Chondrocyte (in vitro differentiated cells): ENCODE measurements around the gene PPHLN1. TPM values are rescaled to one million over a fixed set of nuclear protein-coding genes. Genes with fewer than 3 reads are reported as not detected.

Experiments
- DNase-seq: peaks from one replicate; pipeline ENCODE4 v3.0.0; 2021; ENCODE audit warnings: mixed read lengths, low spot score
- H3K27ac Mint-ChIP-seq: one replicate; pipeline ENCODE4 v1.8.0; 2021; ENCODE audit warnings: mild to moderate bottlenecking, moderate library complexity, mixed read lengths; ENCODE audit not compliant: unreplicated experiment
- H3K27me3 Mint-ChIP-seq: 2 replicates; pipeline ENCODE4 v1.8.0; 2021; ENCODE audit warnings: low read depth, mixed read lengths
- H3K36me3 Mint-ChIP-seq: 2 replicates; pipeline ENCODE4 v1.8.0; 2021; ENCODE audit warnings: low read depth, mixed read lengths
- H3K4me1 Mint-ChIP-seq: 2 replicates; pipeline ENCODE4 v1.8.0; 2021; ENCODE audit warnings: low read depth, mild to moderate bottlenecking, mixed read lengths
- H3K4me3 Mint-ChIP-seq: one replicate; pipeline ENCODE4 v1.8.0; 2021; ENCODE audit warnings: mild to moderate bottlenecking, moderate library complexity, mixed read lengths; ENCODE audit not compliant: unreplicated experiment
- H3K9me3 Mint-ChIP-seq: 2 replicates; pipeline ENCODE4 v1.8.0; 2021; ENCODE audit warnings: low read depth, mixed read lengths
- total RNA-seq: library from RNA; stranded (reverse); gene quantifications from 3 replicates; pipeline ENCODE4 v1.2.1, GENCODE V29; 2021
- TF ChIP-seq, protein P1 (sequence below): fragments of 200-600 bp; sonication (generic); IDR thresholded peaks from 2 replicates; pipeline ENCODE4 v1.5.0; 2021; ENCODE audit warnings: antibody characterized with exemption, mild to moderate bottlenecking, moderate library complexity

Gene PPHLN1
- total RNA-seq, 1 donor from 2014 or later, result 49.7 TPM

DNA sequence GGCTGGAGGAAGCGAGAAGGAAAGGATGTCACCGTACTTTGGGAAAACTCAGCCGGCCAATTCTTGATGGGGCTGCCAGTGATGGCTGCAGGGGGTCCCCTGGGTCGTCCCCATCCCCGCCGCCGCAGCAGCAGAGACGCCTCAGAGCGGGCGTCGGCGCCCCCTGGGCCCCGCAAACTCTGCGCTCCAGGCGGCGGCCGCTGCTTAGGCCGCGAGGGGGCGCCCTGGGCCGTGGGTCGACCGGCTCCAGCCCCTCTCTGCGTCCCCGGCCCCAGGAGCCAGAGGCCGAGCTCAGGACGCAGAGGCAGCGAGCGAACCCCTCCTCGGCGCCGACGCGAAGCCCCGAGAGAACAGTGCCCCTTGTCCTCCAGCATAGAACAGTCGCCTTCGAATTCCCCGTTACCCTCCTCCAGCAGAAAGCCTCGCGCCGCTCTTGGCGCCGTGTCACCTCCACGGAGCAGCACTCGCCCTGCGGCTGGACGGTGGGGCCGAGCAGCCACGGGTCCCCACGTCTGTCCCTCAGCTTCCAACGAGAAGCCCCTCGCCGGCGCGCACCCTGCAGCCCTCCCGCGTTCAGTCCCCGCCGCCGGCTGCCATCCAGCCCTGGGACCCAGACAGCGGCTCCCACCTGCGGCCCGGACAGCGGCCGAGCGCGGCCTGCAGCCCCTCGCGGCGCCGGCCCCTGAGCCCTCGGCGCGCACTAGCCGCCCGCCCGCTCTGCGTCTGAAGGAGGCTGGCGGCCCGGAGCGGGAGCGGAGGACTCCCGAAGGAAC lies 157.0 kb downstream of the PPHLN1 start:
- H3K27ac Mint-ChIP-seq, result peak overlapping the region; percentile 96
- no peaks in the 10 kb centered on the region for H3K36me3 Mint-ChIP-seq
- H3K9me3 Mint-ChIP-seq, result no peaks in the 10 kb centered on the region
- peaks cover 39% of the 10 kb centered on the region for H3K4me1 Mint-ChIP-seq
- DNase-seq, result peak; percentile 89
- peak overlapping the region; percentile 88 for H3K4me3 Mint-ChIP-seq
- TF ChIP-seq, protein P1, sequence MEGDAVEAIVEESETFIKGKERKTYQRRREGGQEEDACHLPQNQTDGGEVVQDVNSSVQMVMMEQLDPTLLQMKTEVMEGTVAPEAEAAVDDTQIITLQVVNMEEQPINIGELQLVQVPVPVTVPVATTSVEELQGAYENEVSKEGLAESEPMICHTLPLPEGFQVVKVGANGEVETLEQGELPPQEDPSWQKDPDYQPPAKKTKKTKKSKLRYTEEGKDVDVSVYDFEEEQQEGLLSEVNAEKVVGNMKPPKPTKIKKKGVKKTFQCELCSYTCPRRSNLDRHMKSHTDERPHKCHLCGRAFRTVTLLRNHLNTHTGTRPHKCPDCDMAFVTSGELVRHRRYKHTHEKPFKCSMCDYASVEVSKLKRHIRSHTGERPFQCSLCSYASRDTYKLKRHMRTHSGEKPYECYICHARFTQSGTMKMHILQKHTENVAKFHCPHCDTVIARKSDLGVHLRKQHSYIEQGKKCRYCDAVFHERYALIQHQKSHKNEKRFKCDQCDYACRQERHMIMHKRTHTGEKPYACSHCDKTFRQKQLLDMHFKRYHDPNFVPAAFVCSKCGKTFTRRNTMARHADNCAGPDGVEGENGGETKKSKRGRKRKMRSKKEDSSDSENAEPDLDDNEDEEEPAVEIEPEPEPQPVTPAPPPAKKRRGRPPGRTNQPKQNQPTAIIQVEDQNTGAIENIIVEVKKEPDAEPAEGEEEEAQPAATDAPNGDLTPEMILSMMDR, result peak; percentile 100
- H3K27me3 Mint-ChIP-seq, result no peaks in the 10 kb centered on the region

DNA sequence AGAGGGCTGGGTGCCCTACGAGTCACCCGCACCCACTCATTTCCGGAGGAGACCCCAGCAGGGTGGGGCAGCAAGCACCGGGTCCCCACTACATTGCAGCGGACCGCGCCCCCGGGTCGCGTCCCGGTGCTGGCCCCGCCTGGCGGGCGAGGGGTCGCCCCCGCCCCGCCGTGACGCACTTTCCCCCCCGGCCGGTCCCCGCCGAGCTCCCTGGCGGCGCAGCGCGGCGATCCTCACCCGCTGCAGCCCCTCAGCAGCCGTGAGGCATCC lies 157.5 kb downstream of the PPHLN1 start:
- H3K27ac Mint-ChIP-seq, result peak overlapping the region; percentile 92
- peak; percentile 74 for DNase-seq

GRCh38 chr12:42484996-42485395 lies 159.0 kb downstream of the PPHLN1 start:
- DNase-seq, result no peak
- TF ChIP-seq, protein P1, result no peak
- no peaks in the 10 kb centered on the region for H3K9me3 Mint-ChIP-seq
- H3K27me3 Mint-ChIP-seq, result no peaks in the 10 kb centered on the region
- H3K4me3 Mint-ChIP-seq, result no peak overlapping the region
- peaks cover 4% of the 10 kb centered on the region for H3K36me3 Mint-ChIP-seq
- H3K4me1 Mint-ChIP-seq, result peaks cover 34% of the 10 kb centered on the region
- H3K27ac Mint-ChIP-seq, result no peak overlapping the region

More for the DNA sequence above, 157.5 kb downstream of the PPHLN1 start:
- no peaks in the 10 kb centered on the region for H3K27me3 Mint-ChIP-seq
- peaks cover 33% of the 10 kb centered on the region for H3K4me1 Mint-ChIP-seq
- peak overlapping the region; percentile 94 for H3K4me3 Mint-ChIP-seq
- H3K9me3 Mint-ChIP-seq, result no peaks in the 10 kb centered on the region
- TF ChIP-seq, protein P1, result no peak
- peaks cover 2% of the 10 kb centered on the region for H3K36me3 Mint-ChIP-seq

- peaks cover 36% of the 10 kb centered on the region for H3K4me1 Mint-ChIP-seq
Observed at GRCh38 chr12:42485823-42486222, 159.9 kb downstream of the PPHLN1 start.

GRCh38 chr12:42486407-42486806 lies 160.4 kb downstream of the PPHLN1 start:
- TF ChIP-seq, protein P1, result no peak
- Mint-ChIP-seq H3K4me3 (no peak overlapping the region), H3K27ac (no peak overlapping the region), H3K27me3 (no peaks in the 10 kb centered on the region), H3K4me1 (peaks cover 30% of the 10 kb centered on the region), H3K36me3 (peaks cover 4% of the 10 kb centered on the region), H3K9me3 (no peaks in the 10 kb centered on the region)
- DNase-seq, result no peak

More at GRCh38 chr12:42485823-42486222, 159.9 kb downstream of the PPHLN1 start:
- Mint-ChIP-seq H3K27me3 (no peaks in the 10 kb centered on the region), H3K27ac (no peak overlapping the region), H3K4me3 (no peak overlapping the region), H3K9me3 (no peaks in the 10 kb centered on the region), H3K36me3 (peaks cover 4% of the 10 kb centered on the region)
- no peak for DNase-seq
- TF ChIP-seq, protein P1, result no peak
